ENCODE data around the gene ANO1. TPM values are rescaled to one million over a fixed set of nuclear protein-coding genes. Genes with fewer than 3 reads are reported as not detected.
A peak's percentile ranks its signal among the peaks of the same experiment; 100 is the strongest.

ANO1 gene
- total RNA-seq, 2 donors from 2014 or later, result 34.6 to 43.9 TPM

- intact Hi-C loops (cut with DNase I), result no loop called here
Observed at GRCh38 chr11:70122490-70123198, 44.5 kb downstream of the ANO1 start.

DNA sequence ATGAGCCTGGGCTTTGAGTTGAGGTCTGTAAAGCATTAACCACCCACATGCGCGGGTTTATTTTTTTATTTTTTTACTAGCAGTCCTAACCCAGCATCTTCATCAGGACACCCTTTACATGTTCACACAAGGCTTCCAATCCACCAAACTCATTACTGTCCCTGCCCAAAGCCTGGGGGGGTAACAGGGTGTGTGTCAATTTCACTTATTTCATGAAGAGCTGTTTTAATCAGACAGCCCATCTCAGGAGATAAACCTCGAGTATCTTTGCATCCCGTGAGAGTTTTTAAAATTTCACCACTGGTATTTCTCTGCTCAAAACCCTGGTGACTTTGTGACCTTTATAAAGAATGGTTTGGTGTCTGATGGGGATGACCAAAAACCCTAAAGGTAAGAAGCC, 45.6 kb downstream of the ANO1 start:
- Histone ChIP-seq H3K27me3 (replicated peaks; ENCODE audit: insufficient read depth) (no peaks in the 10 kb centered on the region), H3K4me1 (replicated peaks) (peaks cover 6% of the 10 kb centered on the region), H3K36me3 (no peaks in the 10 kb centered on the region), H3K27ac (peak overlapping the region in 1 of 2 donors; percentile 42), H3K4me3 (no peak overlapping the region), H3K9me3 (no peaks in the 10 kb centered on the region)
- no peak for TF ChIP-seq POLR2AphosphoS5 (IDR thresholded peaks at IDR 0.05)
- TF ChIP-seq, protein P1, sequence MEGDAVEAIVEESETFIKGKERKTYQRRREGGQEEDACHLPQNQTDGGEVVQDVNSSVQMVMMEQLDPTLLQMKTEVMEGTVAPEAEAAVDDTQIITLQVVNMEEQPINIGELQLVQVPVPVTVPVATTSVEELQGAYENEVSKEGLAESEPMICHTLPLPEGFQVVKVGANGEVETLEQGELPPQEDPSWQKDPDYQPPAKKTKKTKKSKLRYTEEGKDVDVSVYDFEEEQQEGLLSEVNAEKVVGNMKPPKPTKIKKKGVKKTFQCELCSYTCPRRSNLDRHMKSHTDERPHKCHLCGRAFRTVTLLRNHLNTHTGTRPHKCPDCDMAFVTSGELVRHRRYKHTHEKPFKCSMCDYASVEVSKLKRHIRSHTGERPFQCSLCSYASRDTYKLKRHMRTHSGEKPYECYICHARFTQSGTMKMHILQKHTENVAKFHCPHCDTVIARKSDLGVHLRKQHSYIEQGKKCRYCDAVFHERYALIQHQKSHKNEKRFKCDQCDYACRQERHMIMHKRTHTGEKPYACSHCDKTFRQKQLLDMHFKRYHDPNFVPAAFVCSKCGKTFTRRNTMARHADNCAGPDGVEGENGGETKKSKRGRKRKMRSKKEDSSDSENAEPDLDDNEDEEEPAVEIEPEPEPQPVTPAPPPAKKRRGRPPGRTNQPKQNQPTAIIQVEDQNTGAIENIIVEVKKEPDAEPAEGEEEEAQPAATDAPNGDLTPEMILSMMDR (IDR thresholded peaks at IDR 0.05), result no peak
- TF ChIP-seq POLR2A (IDR thresholded peaks at IDR 0.05), result no peak
- WGBS, result 78% methylated on average over 4 of the region's 4 CpGs
- DNase-seq (ENCODE audit: low spot score), result no peak
- intact Hi-C loops (cut with DNase I), result no loop called here

More at GRCh38 chr11:70122490-70123198, 44.5 kb downstream of the ANO1 start:
- Histone ChIP-seq H3K36me3 (no peaks in the 10 kb centered on the region), H3K4me1 (replicated peaks) (no peaks in the 10 kb centered on the region), H3K9me3 (no peaks in the 10 kb centered on the region), H3K27ac (no peak overlapping the region), H3K4me3 (no peak overlapping the region), H3K27me3 (replicated peaks; ENCODE audit: insufficient read depth) (no peaks in the 10 kb centered on the region)
- 82% methylated on average over 14 of the region's 14 CpGs for WGBS
- TF ChIP-seq, protein P1 (IDR thresholded peaks at IDR 0.05), result no peak
- TF ChIP-seq POLR2A (IDR thresholded peaks at IDR 0.05) (no peak), POLR2AphosphoS5 (IDR thresholded peaks at IDR 0.05) (no peak)
- DNase-seq (ENCODE audit: low spot score), result no peak

- DNase-seq (ENCODE audit: low spot score), result peak; percentile 62
- Histone ChIP-seq H3K4me3 (no peak overlapping the region), H3K36me3 (no peaks in the 10 kb centered on the region), H3K27ac (peak overlapping the region in 1 of 2 donors; percentile 42), H3K27me3 (replicated peaks; ENCODE audit: insufficient read depth) (no peaks in the 10 kb centered on the region), H3K9me3 (no peaks in the 10 kb centered on the region), H3K4me1 (replicated peaks) (peaks cover 6% of the 10 kb centered on the region)
- TF ChIP-seq, protein P1 (IDR thresholded peaks at IDR 0.05), result no peak
- no peak for TF ChIP-seq POLR2AphosphoS5 (IDR thresholded peaks at IDR 0.05)
- TF ChIP-seq POLR2A (IDR thresholded peaks at IDR 0.05), result no peak
- 47% methylated on average over 21 of the region's 21 CpGs for WGBS
- intact Hi-C loops (cut with DNase I), result no loop called here
Observed at GRCh38 chr11:70124321-70125000, 46.3 kb downstream of the ANO1 start.

GRCh38 chr11:70126494-70126893, 48.4 kb downstream of the ANO1 start:
- no peak overlapping the region for H3K4me3 ChIP-seq
- H3K9me3 ChIP-seq, result no peaks in the 10 kb centered on the region
- intact Hi-C loops (cut with DNase I), result no loop called here
- no peaks in the 10 kb centered on the region for H3K36me3 ChIP-seq
- WGBS, result 56% methylated on average over 17 of the region's 17 CpGs
- peaks cover 6% of the 10 kb centered on the region for H3K4me1 ChIP-seq (replicated peaks)
- no peak overlapping the region for H3K27ac ChIP-seq
- no peak for TF ChIP-seq POLR2A (IDR thresholded peaks at IDR 0.05)
- TF ChIP-seq, protein P1 (IDR thresholded peaks at IDR 0.05), result no peak
- no peak for TF ChIP-seq POLR2AphosphoS5 (IDR thresholded peaks at IDR 0.05)
- no peaks in the 10 kb centered on the region for H3K27me3 ChIP-seq (replicated peaks; ENCODE audit: insufficient read depth)
- DNase-seq (ENCODE audit: low spot score), result no peak

All from prostate gland (tissue), 2 donors.